Coronary artery (tissue), 2 donors: ENCODE data around the gene OR52E1.
"Not testable (repeated sequence)": the region's sequence is repeated elsewhere in the genome, so short reads cannot be mapped to it uniquely, and the experiment has no call there.

Source experiments
- DNase-seq: peaks from one replicate; pipeline ENCODE4 v3.0.0-alpha.2; 2017; ENCODE audit warnings: low spot score
- H3K27ac ChIP-seq, 2 donors: fragments of 200-600 bp; sonication (generic); one replicate each; pipeline ENCODE4 v1.5.1; 2016 to 2019
- H3K4me3 ChIP-seq: fragments of 200-600 bp; sonication (generic); 2 replicates; pipeline ENCODE4 v1.5.1; 2016; ENCODE audit warnings: mild to moderate bottlenecking, moderate library complexity
- CTCF ChIP-seq: fragments of 200-600 bp; sonication (generic); IDR thresholded peaks from one replicate; pipeline ENCODE4 v1.5.1; 2019; ENCODE audit warnings: antibody characterized with exemption

The OR52E1 gene

GRCh38 chr11:5043380-5043779 lies 26.0 kb upstream of the OR52E1 start:
- TF ChIP-seq CTCF: no peak
- DNase-seq: no peak
- H3K4me3 ChIP-seq: no peak overlapping the region

GRCh38 chr11:5046226-5046625 lies 23.1 kb upstream of the OR52E1 start, which contains the start of gene OR52J3:
Gene OR52J3, plus strand, starts transcription at chr11:5046526. Its CDS starts 0 bp downstream, at chr11:5046526.
- H3K4me3 ChIP-seq: no peak within 1 kb of the TSS
- no peak for DNase-seq
- H3K27ac ChIP-seq: no peak within 1 kb of the TSS
- no peak for TF ChIP-seq CTCF

More at GRCh38 chr11:5043380-5043779, 26.0 kb upstream of the OR52E1 start:
- no peak overlapping the region for H3K27ac ChIP-seq

- Histone ChIP-seq H3K4me3 (no peak overlapping the region), H3K27ac (no peak overlapping the region)
- no peak for TF ChIP-seq CTCF
- DNase-seq: no peak
Measured at GRCh38 chr11:5046754-5047330, 22.5 kb upstream of the OR52E1 start.

GRCh38 chr11:5058679-5059078 lies 10.7 kb upstream of the OR52E1 start:
- not testable (repeated sequence) for H3K4me3 ChIP-seq, DNase-seq, H3K27ac ChIP-seq

- no peak for TF ChIP-seq CTCF
- DNase-seq: no peak
- no peak within 1 kb of the TSS for H3K27ac ChIP-seq
- H3K4me3 ChIP-seq: no peak within 1 kb of the TSS
Measured at GRCh38 chr11:5059391-5059790, 10.0 kb upstream of the OR52E1 start, which contains the start of gene OR52E2. Gene OR52E2, minus strand, starts transcription at chr11:5059627. Its CDS starts 0 bp downstream, at chr11:5059627.

- DNase-seq: no peak
- no peak for TF ChIP-seq CTCF
- H3K27ac ChIP-seq: no peak overlapping the region
Measured at GRCh38 chr11:5065027-5065426, 4.3 kb upstream of the OR52E1 start.

GRCh38 chr11:5071799-5072198 lies 2.4 kb downstream of the OR52E1 start:
- Histone ChIP-seq H3K27ac (no peak overlapping the region), H3K4me3 (no peak overlapping the region)
- DNase-seq: no peak
- no peak for TF ChIP-seq CTCF

More at GRCh38 chr11:5065027-5065426, 4.3 kb upstream of the OR52E1 start:
- H3K4me3 ChIP-seq: no peak overlapping the region
